MCF 10A (cell line): ENCODE results near the gene SLC35D2. TPM values are rescaled to one million over a fixed set of nuclear protein-coding genes. Genes with fewer than 3 reads are reported as not detected.

Experiments used
- BruUV-seq: library from RNA; stranded (reverse); fragments of 400-500 nt; replicated peaks from 2 replicates; lab custom pipeline; 2021; lab: Mats Ljungman, UMichigan
- CTCF ChIA-PET: fragments of 300-600 bp; sonication (Branson Sonifier 250); formaldehyde crosslinking; extraction: SDS; loops from one replicate; lab custom pipeline; 2021; ENCODE audit warnings: antibody characterized with exemption, inconsistent platforms; lab: Yijun Ruan, JAX
- POLR2A ChIA-PET: fragments of 300-600, 350-650 bp; sonication (Branson Sonifier 250); formaldehyde crosslinking; extraction: SDS; loops from one replicate; lab custom pipeline; 2020; ENCODE audit warnings: antibody characterized with exemption, inconsistent platforms; lab: Yijun Ruan, JAX
- DNase-seq: peaks from one replicate; pipeline ENCODE4 v3.0.0-alpha.2; 2018; ENCODE audit not compliant: unreplicated experiment
- H3K27ac Mint-ChIP-seq: one replicate; pipeline ENCODE4 v1.8.0; 2022; ENCODE audit warnings: mild to moderate bottlenecking, low read depth, mixed read lengths; ENCODE audit not compliant: unreplicated experiment
- H3K27me3 Mint-ChIP-seq: one replicate; pipeline ENCODE4 v1.8.0; 2022; ENCODE audit warnings: mixed read lengths; ENCODE audit not compliant: insufficient read depth, unreplicated experiment
- H3K36me3 Mint-ChIP-seq: one replicate; pipeline ENCODE4 v1.8.0; 2022; ENCODE audit warnings: mild to moderate bottlenecking, moderate library complexity, mixed read lengths; ENCODE audit not compliant: insufficient read depth, unreplicated experiment
- H3K4me1 Mint-ChIP-seq: one replicate; pipeline ENCODE4 v1.8.0; 2022; ENCODE audit warnings: mixed read lengths; ENCODE audit not compliant: insufficient read depth, unreplicated experiment
- H3K4me3 Mint-ChIP-seq: one replicate; pipeline ENCODE4 v1.8.0; 2022; ENCODE audit warnings: mild to moderate bottlenecking, moderate library complexity, mixed read lengths; ENCODE audit not compliant: unreplicated experiment
- H3K9me3 Mint-ChIP-seq: one replicate; pipeline ENCODE4 v1.8.0; 2022; ENCODE audit warnings: mixed read lengths; ENCODE audit not compliant: unreplicated experiment
- CTCF ChIP-seq: fragments of 200-600 bp; IDR thresholded peaks from one replicate; pipeline ENCODE4 v1.8.0; 2022; ENCODE audit warnings: antibody characterized with exemption, mild to moderate bottlenecking; ENCODE audit not compliant: unreplicated experiment
- intact Hi-C: fragments of 100-400 bp; cut with micrococcal nuclease; formaldehyde crosslinking; loops from 2 replicates; pipeline ENCODE4 v1.14.1; 2022
- total RNA-seq: library from RNA; stranded (reverse); gene quantifications from 2 replicates; pipeline ENCODE4 v1.2.3, GENCODE V29; 2022

SLC35D2 gene
- total RNA-seq, 1 experiment from 2014 or later, result 20.8 TPM

GRCh38 chr9:96338299-96338698, 45.2 kb downstream of the SLC35D2 start:
- Mint-ChIP-seq H3K9me3 (no peaks in the 10 kb centered on the region), H3K27ac (no peak overlapping the region), H3K27me3 (no peaks in the 10 kb centered on the region), H3K4me3 (no peak overlapping the region), H3K36me3 (peaks cover 5% of the 10 kb centered on the region), H3K4me1 (peaks cover 9% of the 10 kb centered on the region)
- intact Hi-C loops, result no loop called here
- ChIA-PET CTCF (interaction anchor here (0.6 to 1.0 kb wide), 4 partner anchors 9 to 519 kb away, joined by 3 to 5 read pairs (median 3); no protein-coding TSS in a partner anchor), POLR2A (interaction anchor here (0.6 to 0.7 kb wide), 2 partner anchors 88 to 1123 kb away, joined by 3 read pairs; no protein-coding TSS in a partner anchor)
- DNase-seq, result no peak
- no peak for TF ChIP-seq CTCF
- no TSS peak for BruUV-seq

DNA sequence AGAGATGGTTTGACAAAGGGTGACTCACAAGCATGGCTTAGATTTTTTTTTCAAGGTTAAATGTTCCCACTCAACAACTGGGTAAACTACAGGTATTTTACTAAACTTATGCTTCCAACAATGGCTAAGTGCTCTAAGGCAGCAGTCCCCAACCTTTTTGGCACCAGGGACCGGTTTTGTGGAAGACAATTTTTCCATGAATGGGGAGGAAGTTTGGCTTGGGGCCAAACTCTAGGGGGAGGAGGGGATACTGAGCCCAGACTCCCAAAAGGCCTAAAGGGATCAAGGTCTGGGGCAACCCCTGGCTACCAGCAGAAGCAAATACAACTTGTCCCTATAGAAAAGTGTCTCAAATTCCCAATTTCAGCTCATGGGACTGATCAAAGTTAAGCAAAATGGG, 49.6 kb downstream of the SLC35D2 start:
- intact Hi-C loops, result no loop called here
- H3K27ac Mint-ChIP-seq, result no peak overlapping the region
- H3K27me3 Mint-ChIP-seq, result no peaks in the 10 kb centered on the region
- ChIA-PET POLR2A (interaction anchor here (0.6 kb wide), 1 partner anchor 25 kb away, joined by 3 read pairs; no protein-coding TSS in a partner anchor), CTCF (interaction anchor here (0.6 to 1.8 kb wide), 4 partner anchors 10 to 85 kb away, joined by 3 to 8 read pairs (median 4); no protein-coding TSS in a partner anchor)
- no peaks in the 10 kb centered on the region for H3K9me3 Mint-ChIP-seq
- no peak for DNase-seq
- no peak for TF ChIP-seq CTCF
- peaks cover 5% of the 10 kb centered on the region for H3K36me3 Mint-ChIP-seq
- H3K4me3 Mint-ChIP-seq, result no peak overlapping the region
- BruUV-seq, result no TSS peak
- peaks cover 7% of the 10 kb centered on the region for H3K4me1 Mint-ChIP-seq

DNA sequence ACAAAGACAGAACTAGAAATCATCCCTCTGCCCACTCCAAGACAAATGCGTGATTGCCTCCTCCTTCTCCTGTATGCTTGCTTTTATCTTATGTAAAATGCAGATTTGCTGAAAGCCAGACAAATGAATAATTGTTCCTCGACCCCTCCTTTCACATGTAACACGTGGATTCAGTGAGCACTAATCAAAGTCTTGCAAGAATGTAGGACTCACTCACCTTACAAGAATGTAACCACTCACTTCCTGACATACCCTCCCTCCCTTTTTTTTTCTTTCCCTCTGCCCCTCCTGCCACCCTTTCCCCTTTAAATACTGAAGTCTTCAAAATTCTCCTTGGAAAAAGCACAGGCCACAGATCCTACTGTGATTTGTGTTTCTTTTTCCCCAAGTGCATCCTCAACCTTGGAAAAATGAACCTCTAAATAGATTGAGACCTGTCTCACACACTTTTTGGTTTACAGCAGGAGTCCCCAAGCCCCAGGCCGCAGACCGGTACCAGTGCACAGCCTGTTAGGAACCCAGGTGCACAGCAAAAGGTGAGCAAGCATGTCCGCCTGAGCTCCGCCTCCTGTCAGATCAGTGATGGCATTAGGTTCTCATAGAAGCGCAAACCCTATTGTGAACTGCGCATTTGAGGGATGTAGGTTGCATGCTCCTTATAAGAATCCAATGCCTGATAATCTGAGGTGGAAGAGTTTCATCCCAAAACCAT, 52.1 kb downstream of the SLC35D2 start:
- Mint-ChIP-seq H3K9me3 (no peaks in the 10 kb centered on the region), H3K27ac (no peak overlapping the region), H3K4me3 (no peak overlapping the region), H3K36me3 (peaks cover 5% of the 10 kb centered on the region), H3K27me3 (no peaks in the 10 kb centered on the region), H3K4me1 (peaks cover 7% of the 10 kb centered on the region)
- ChIA-PET CTCF (no interaction called here), POLR2A (no interaction called here)
- no TSS peak for BruUV-seq
- DNase-seq, result no peak
- intact Hi-C loops, result no loop called here
- TF ChIP-seq CTCF, result no peak

GRCh38 chr9:96327694-96328352, 55.7 kb downstream of the SLC35D2 start:
- peaks cover 7% of the 10 kb centered on the region for H3K4me1 Mint-ChIP-seq
- H3K36me3 Mint-ChIP-seq, result no peaks in the 10 kb centered on the region
- intact Hi-C loops, result loop anchor here (1.0 to 10.0 kb wide), 5 partner anchors 125 to 527 kb away; partner anchors contain the start of gene ZNF782
- no peak overlapping the region for H3K27ac Mint-ChIP-seq
- no peaks in the 10 kb centered on the region for H3K27me3 Mint-ChIP-seq
- H3K4me3 Mint-ChIP-seq, result no peak overlapping the region
- peak; percentile 78 for DNase-seq
- peak; percentile 83 for TF ChIP-seq CTCF
- POLR2A ChIA-PET, result interaction anchor here (0.6 to 1.2 kb wide), 6 partner anchors 12 to 339 kb away, joined by 3 to 4 read pairs (median 3); partner anchors contain the start of gene SLC35D2
- CTCF ChIA-PET, result interaction anchor here (0.5 to 4.1 kb wide), 33 partner anchors 10 to 1488 kb away, joined by 3 to 24 read pairs (median 3); partner anchors contain the start of gene HABP4
- BruUV-seq, result no TSS peak
- H3K9me3 Mint-ChIP-seq, result no peaks in the 10 kb centered on the region
